K562 (cell line): ENCODE results near the gene WWOX. TPM values are rescaled to one million over a fixed set of nuclear protein-coding genes. Genes with fewer than 3 reads are reported as not detected.

Source experiments
- ATAC-seq: fragments of 200-7000 bp; cut with Tn5 transposase; 3 replicates; pipeline ENCODE4 v1.9.1; 2020; ENCODE audit warnings: moderate library complexity
- BruUV-seq: library from RNA; stranded (reverse); fragments of 400-500 nt; replicated peaks from 2 replicates; lab custom pipeline; 2021; lab: Mats Ljungman, UMichigan
- CTCF ChIA-PET: fragments of 300-600 bp; formaldehyde crosslinking; extraction: SDS; loops from one replicate; lab custom pipeline; 2021; ENCODE audit warnings: low intra/inter-chr PET ratio; lab: Yijun Ruan, JAX
- POLR2A ChIA-PET: fragments of 300-600, 350-650 bp; sonication (Branson Sonifier 250); formaldehyde crosslinking; extraction: SDS; loops from one replicate; lab custom pipeline; 2021; ENCODE audit warnings: antibody characterized with exemption, inconsistent platforms; lab: Yijun Ruan, JAX
- DNase-seq, 4 experiments: peaks; one replicate each; pipeline versions ENCODE4 v3.0.0 to v3.0.0-alpha.2; 2011 to 2018; ENCODE audit warnings: low spot score in 3 of 4, mixed read lengths in 3 of 4; ENCODE audit errors: extremely low read depth in 1 of 4
- FAIRE-seq: peaks from 2 replicates; lab custom pipeline; 2011; peaks lifted over from hg19 to GRCh38; lab: Jason Lieb, UNC
- H2AFZ ChIP-seq: 2 replicates; pipeline ENCODE4 v1.6.0; 2011; ENCODE audit warnings: low read depth, low read length, control low read depth, inconsistent platforms
- H3K27ac ChIP-seq: fragments of 200-600 bp; 3 replicates; pipeline ENCODE4 v1.8.0; 2011; ENCODE audit warnings: low read depth, mild to moderate bottlenecking, control low read depth, inconsistent platforms, low read length, moderate library complexity, mixed read lengths; ENCODE audit errors: extremely low read depth
- H3K27me3 ChIP-seq, 2 experiments: fragments of 300-600 bp in 1 of 2; 2 replicates in 1 of 2; 3 replicates in 1 of 2; pipeline versions ENCODE4 v1.6.0 to v1.8.0; 2011; ENCODE audit warnings: inconsistent platforms in 2 of 2, low read length in 2 of 2, mild to moderate bottlenecking in 1 of 2, mixed read lengths in 1 of 2, moderate library complexity in 1 of 2; ENCODE audit not compliant: control insufficient read depth in 2 of 2, insufficient read depth in 2 of 2
- H3K36me3 ChIP-seq: fragments of 300-600 bp; 3 replicates; pipeline ENCODE4 v1.8.0; 2011; ENCODE audit warnings: mild to moderate bottlenecking, low read length, inconsistent platforms; ENCODE audit not compliant: control insufficient read depth, insufficient read depth
- H3K4me1 ChIP-seq, 2 experiments: fragments of 200-600 bp in 1 of 2; replicated peaks in 1 of 2; 2 replicates in 1 of 2; 3 replicates in 1 of 2; pipeline versions ENCODE4 v1.5.1 to v1.8.0; 2011; ENCODE audit warnings: inconsistent platforms in 2 of 2, low read length in 2 of 2, mild to moderate bottlenecking in 1 of 2, mixed read lengths in 1 of 2, moderate library complexity in 1 of 2; ENCODE audit not compliant: control insufficient read depth in 2 of 2, insufficient read depth in 2 of 2
- H3K4me2 ChIP-seq: 2 replicates; pipeline ENCODE4 v1.6.1; 2011; ENCODE audit warnings: low read length, control low read depth, inconsistent platforms, mixed read lengths; ENCODE audit not compliant: insufficient read depth
- H3K4me3 ChIP-seq: fragments of 200-600 bp; sonication (generic), shearing (Covaris generic); 2 replicates; pipeline ENCODE4 v1.5.1; 2016; ENCODE audit warnings: control low read depth, inconsistent platforms
- H3K79me2 ChIP-seq: fragments of 200-600 bp; 3 replicates; pipeline ENCODE4 v1.8.0; 2011; ENCODE audit warnings: low read length, inconsistent platforms; ENCODE audit not compliant: control insufficient read depth, insufficient read depth
- H3K9ac ChIP-seq, 2 experiments: 2 replicates each; pipeline versions ENCODE4 v1.6.0 to v1.6.1; 2011; ENCODE audit warnings: low read depth in 2 of 2, low read length in 2 of 2, control low read depth in 1 of 2, inconsistent platforms in 1 of 2, mild to moderate bottlenecking in 1 of 2, mixed read lengths in 1 of 2; ENCODE audit not compliant: insufficient read depth in 1 of 2
- H3K9me1 ChIP-seq: one replicate; pipeline ENCODE4 v1.6.0; 2011; ENCODE audit warnings: inconsistent platforms, mild to moderate bottlenecking, low read length, moderate library complexity; ENCODE audit not compliant: control insufficient read depth, insufficient read depth
- H3K9me3 ChIP-seq: replicated peaks from 2 replicates; pipeline ENCODE4 v1.5.1; 2011; ENCODE audit warnings: low read depth, low read length, inconsistent platforms; ENCODE audit not compliant: control insufficient read depth, insufficient read depth
- H4K20me1 ChIP-seq: replicated peaks from 2 replicates; pipeline ENCODE4 v1.6.1; 2011; ENCODE audit warnings: low read length, inconsistent platforms, mixed read lengths; ENCODE audit not compliant: control insufficient read depth, insufficient read depth
- CEBPG ChIP-seq, 3 experiments: fragments of 200-800 bp in 1 of 3; sonication (Bioruptor generic) in 1 of 3; sonication (generic) in 1 of 3; formaldehyde crosslinking in 1 of 3; IDR thresholded peaks in 2 of 3; conservative IDR thresholded peaks in 1 of 3; 2 replicates each; pipeline versions ENCODE4 v1.6.1 to v1.8.0; 2016 to 2022; ENCODE audit warnings: missing compliant biosample characterization in 2 of 3, missing genetic modification characterization in 2 of 3, mild to moderate bottlenecking in 1 of 3, missing genetic modification reagents in 1 of 3
- EGR1 ChIP-seq: fragments of 450-650 bp; conservative IDR thresholded peaks from 2 replicates; pipeline ENCODE4 v1.6.1; 2017; ENCODE audit warnings: mild to moderate bottlenecking
- FOXJ3 ChIP-seq: sonication (generic); formaldehyde crosslinking; IDR thresholded peaks from 2 replicates; pipeline ENCODE4 v1.4.0; 2020; ENCODE audit warnings: mild to moderate bottlenecking, missing genetic modification reagents
- FOXP1 ChIP-seq: sonication (generic); formaldehyde crosslinking; IDR thresholded peaks from 2 replicates; pipeline ENCODE4 v1.8.0; 2022; ENCODE audit warnings: mild to moderate bottlenecking, missing genetic modification reagents
- MTA1 ChIP-seq: fragments of 450-650 bp; IDR thresholded peaks from 2 replicates; pipeline ENCODE4 v1.6.1; 2017; ENCODE audit warnings: borderline replicate concordance
- NFIX ChIP-seq: fragments of 250-450 bp; sonication (Bioruptor Pico); IDR thresholded peaks from 2 replicates; pipeline ENCODE4 v1.4.0; 2020; ENCODE audit warnings: low read depth, mild to moderate bottlenecking, moderate library complexity
- NR2C2 ChIP-seq, 2 experiments: fragments of 200-800 bp in 1 of 2; sonication (Bioruptor generic) in 1 of 2; sonication (generic) in 1 of 2; formaldehyde crosslinking in 1 of 2; IDR thresholded peaks; 2 replicates each; pipeline versions ENCODE4 v1.6.1 to v1.8.0; 2016 to 2022; ENCODE audit warnings: mild to moderate bottlenecking in 1 of 2, missing compliant biosample characterization in 1 of 2, missing genetic modification characterization in 1 of 2, missing genetic modification reagents in 1 of 2
- SMAD2 ChIP-seq: fragments of 150-350 bp; IDR thresholded peaks from 2 replicates; pipeline ENCODE4 v1.6.1; 2014; ENCODE audit warnings: low read depth, mild to moderate bottlenecking, low read length
- ZNF431 ChIP-seq: sonication (generic); formaldehyde crosslinking; IDR thresholded peaks from 2 replicates; pipeline ENCODE4 v1.8.0; 2022; ENCODE audit warnings: mild to moderate bottlenecking, missing genetic modification reagents
- WGBS: fragments of 100-300 bp; shearing (Covaris generic); methylation state at CpG from one replicate; pipeline ENCODE4 v1.1.6; 2016; ENCODE audit warnings: low coverage, mixed read lengths; ENCODE audit not compliant: insufficient coverage; ENCODE audit errors: missing lambda C conversion rate; 5-methylcytosine and 5-hydroxymethylcytosine counted together
- in situ Hi-C: fragments of 300-500 bp; cut with MboI; formaldehyde crosslinking; loops from 4 replicates; pipeline ENCODE4 v1.15.0; 2018; ENCODE audit warnings: inconsistent platforms, mixed read lengths
- intact Hi-C: fragments of 100-400 bp; cut with micrococcal nuclease; formaldehyde crosslinking; loops from 2 replicates; pipeline ENCODE4 v1.14.2; 2022
- polyA plus RNA-seq, 8 experiments: library from polyadenylated mRNA; depleted of rRNA in 4 of 8; stranded (reverse) in 5 of 8; unstranded in 3 of 8; fragments of >200 nt; fragmentation: Nextera tagmentation in 2 of 8; fragmentation: Illumina TruSeq in 1 of 8; extraction: Ambion mirVana in 2 of 8; extraction: Trizol in 1 of 8; gene quantifications; 2 replicates each; pipeline versions ENCODE4 v1.2.1 to v1.2.3, GENCODE V29; 2011 to 2014; ENCODE audit warnings: inconsistent platforms in 1 of 8, missing spikeins in 1 of 8
- total RNA-seq, 7 experiments: library from RNA; depleted of rRNA in 6 of 7; stranded (reverse); fragments of >200 nt in 6 of 7; fragmentation: Illumina TruSeq in 2 of 7; extraction: Trizol in 2 of 7; gene quantifications; 2 replicates each; pipeline versions ENCODE4 v1.2.1 to v1.2.3, GENCODE V29; 2011 to 2021; ENCODE audit warnings: low replicate concordance in 1 of 7
- TF ChIP-seq, protein P1 (sequence below): fragments of 450-650 bp; IDR thresholded peaks from 2 replicates; pipeline ENCODE4 v1.6.1; 2016; ENCODE audit warnings: mild to moderate bottlenecking

Gene WWOX
- total and polyA plus RNA-seq, 9 of the 15 experiments (the other 6 are each of a cell fraction or from before 2014, with no cell fraction given): 1.6 to 22.7 (median 8.1) TPM

DNA sequence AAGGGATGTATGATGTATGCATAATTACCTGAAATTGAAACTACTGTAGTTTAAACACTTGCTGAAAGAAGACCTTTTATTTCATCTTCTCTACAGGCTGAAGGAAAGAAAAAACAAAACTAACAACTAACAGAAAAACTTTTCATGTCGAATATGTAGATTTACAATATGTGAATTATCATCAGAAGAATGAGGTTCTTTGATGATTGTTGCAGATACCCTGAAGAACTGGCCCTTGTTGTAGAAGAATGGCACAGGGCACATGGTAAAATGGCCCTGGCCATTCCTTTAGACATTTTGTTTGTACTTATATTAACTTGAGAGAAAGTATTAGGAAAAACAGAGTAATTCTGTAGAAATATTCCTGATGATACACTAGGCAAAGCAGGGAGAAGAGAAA lies 1057.3 kb downstream of the WWOX start:
- no peak for DNase-seq
- Histone ChIP-seq H4K20me1 (peaks cover 6% of the 10 kb centered on the region; the same call in 1 of the 2 replicates), H3K79me2 (no peaks in the 10 kb centered on the region), H3K4me1 (no peaks in the 10 kb centered on the region), H3K4me2 (no peak overlapping the region), H3K9me1 (no peaks in the 10 kb centered on the region), H2AFZ (no peak overlapping the region), H3K36me3 (no peaks in the 10 kb centered on the region), H3K4me3 (no peak overlapping the region), H3K27me3 (peaks cover 23 to 24% of the 10 kb centered on the region in 2 experiments), H3K9ac (no peak overlapping the region), H3K27ac (no peak overlapping the region), H3K9me3 (no peaks in the 10 kb centered on the region)
- FAIRE-seq: no peak
- ChIA-PET POLR2A (interaction anchor here (0.6 kb wide), 2 partner anchors 851 to 1225 kb away, joined by 3 read pairs; no protein-coding TSS in a partner anchor), CTCF (no interaction called here)
- intact Hi-C loops (no loop called here), in situ Hi-C loops (no loop called here)
- no TSS peak for BruUV-seq
- TF ChIP-seq CEBPG (CRISPR knock-in tag; IDR thresholded peaks at IDR 0.05): no peak
- TF ChIP-seq CEBPG (tag; conservative IDR thresholded peaks at IDR 0.05 in 1 of 2, IDR thresholded peaks at IDR 0.05 in 1 of 2): no peak
- TF ChIP-seq NR2C2 (CRISPR knock-in tag; IDR thresholded peaks at IDR 0.05): no peak
- no peak for TF ChIP-seq NR2C2 (tag; IDR thresholded peaks at IDR 0.05)
- no peak for TF ChIP-seq FOXJ3 (CRISPR knock-in tag)
- no peak for TF ChIP-seq NFIX (CRISPR knock-in tag)
- TF ChIP-seq MTA1: no peak
- TF ChIP-seq ZNF431 (CRISPR knock-in tag): no peak
- TF ChIP-seq, protein P1, sequence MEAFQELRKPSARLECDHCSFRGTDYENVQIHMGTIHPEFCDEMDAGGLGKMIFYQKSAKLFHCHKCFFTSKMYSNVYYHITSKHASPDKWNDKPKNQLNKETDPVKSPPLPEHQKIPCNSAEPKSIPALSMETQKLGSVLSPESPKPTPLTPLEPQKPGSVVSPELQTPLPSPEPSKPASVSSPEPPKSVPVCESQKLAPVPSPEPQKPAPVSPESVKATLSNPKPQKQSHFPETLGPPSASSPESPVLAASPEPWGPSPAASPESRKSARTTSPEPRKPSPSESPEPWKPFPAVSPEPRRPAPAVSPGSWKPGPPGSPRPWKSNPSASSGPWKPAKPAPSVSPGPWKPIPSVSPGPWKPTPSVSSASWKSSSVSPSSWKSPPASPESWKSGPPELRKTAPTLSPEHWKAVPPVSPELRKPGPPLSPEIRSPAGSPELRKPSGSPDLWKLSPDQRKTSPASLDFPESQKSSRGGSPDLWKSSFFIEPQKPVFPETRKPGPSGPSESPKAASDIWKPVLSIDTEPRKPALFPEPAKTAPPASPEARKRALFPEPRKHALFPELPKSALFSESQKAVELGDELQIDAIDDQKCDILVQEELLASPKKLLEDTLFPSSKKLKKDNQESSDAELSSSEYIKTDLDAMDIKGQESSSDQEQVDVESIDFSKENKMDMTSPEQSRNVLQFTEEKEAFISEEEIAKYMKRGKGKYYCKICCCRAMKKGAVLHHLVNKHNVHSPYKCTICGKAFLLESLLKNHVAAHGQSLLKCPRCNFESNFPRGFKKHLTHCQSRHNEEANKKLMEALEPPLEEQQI: no peak
- TF ChIP-seq FOXP1: no peak
- no peak for TF ChIP-seq EGR1
- TF ChIP-seq SMAD2: no peak
- no peak for ATAC-seq
- WGBS: 0% methylated on average over 1 of the region's 1 CpG
